Measurements from ENCODE around the gene CARD14.
A peak's percentile ranks its signal among the peaks of the same experiment; 100 is the strongest.
"Not testable (repeated sequence)": the region's sequence is repeated elsewhere in the genome, so short reads cannot be mapped to it uniquely, and the experiment has no call there.

CARD14 gene

DNA sequence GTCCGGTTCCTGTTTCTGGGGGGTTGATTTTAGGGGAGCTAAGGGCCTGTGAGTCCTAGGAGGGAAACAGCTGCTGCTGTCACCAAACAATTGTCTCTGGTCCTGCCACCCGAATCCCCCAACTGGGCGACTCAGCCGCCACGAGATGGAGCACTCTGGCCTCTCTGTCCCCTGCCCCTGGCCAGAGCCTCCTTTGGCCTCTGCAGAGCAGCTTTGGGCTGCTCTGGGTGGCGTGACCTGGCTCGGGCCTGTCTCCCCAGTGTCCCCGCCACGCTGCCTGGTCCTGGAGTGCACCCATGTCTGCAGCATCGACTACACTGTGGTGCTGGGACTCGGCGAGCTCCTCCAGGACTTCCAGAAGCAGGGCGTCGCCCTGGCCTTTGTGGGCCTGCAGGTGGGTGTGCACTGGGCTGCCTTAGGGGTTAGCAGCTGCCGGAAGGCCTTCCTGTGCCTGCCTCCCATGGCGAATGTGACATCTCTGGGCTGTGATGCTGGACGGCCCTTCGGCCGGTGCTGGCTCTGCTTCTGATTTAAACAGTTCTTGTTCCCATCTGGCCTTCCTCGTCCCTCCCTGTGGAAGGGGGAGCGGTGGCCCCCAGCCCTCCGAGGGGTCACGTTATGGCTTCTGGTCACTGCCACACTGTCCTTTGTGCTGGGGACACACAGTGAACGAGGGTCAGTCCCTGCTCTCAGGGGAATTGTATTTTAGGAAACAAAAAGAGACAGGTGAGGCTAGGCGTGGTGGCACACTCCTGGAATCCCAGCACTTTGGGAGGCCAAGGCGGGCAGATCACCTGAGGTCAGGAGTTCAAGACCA, 79.3 kb downstream of the CARD14 start:
- DNase-seq (ENCODE audit: low read depth in 2 of 2) = no peak

DNA sequence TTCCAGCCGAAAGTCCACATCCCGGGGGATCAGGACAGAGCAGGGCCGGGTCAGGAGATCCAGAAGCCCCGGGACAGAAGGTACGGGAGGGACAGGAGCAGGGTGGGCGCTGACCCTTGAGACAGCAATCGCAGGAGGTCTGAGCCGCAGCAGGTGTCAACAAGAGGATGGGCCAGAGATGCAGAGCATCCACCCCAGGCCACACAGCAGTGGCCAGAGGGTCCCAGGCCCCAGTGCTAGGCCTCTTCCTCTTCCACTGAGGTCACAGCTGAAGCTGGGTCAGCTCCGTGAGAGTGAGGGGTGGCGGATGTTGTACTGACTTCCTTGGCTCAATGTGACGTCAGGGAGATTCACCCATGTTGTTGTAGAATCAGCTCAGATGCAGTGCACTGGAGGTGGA, 82.1 kb downstream of the CARD14 start:
- no peak for DNase-seq (ENCODE audit: low read depth in 2 of 2)

DNA sequence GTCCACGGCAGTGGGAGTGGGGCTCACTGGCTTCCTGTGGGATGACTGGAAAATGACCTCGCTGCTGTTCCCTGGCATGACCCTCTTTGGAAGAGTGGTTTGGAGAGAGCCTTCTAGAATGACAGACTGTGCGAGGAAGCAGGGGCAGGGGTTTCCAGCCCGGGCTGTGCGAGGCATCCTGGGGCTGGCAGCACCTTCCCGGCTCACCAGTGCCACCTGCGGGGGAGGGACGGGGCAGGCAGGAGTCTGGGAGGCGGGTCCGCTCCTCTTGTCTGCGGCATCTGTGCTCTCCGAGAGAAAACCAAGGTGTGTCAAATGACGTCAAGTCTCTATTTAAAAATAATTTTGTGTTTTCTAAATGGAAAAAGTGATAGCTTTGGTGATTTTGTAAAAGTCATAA, 83.0 kb downstream of the CARD14 start:
- peak; percentile 82 to 87 for DNase-seq (ENCODE audit: low read depth in 2 of 2)

- no peak for DNase-seq (ENCODE audit: low read depth in 2 of 2)
Observed at GRCh38 chr17:80253631-80254395, 84.0 kb downstream of the CARD14 start.

- peak; percentile 34 to 67 for DNase-seq (ENCODE audit: low read depth in 2 of 2)
Observed at GRCh38 chr17:80254396-80255251, 84.8 kb downstream of the CARD14 start.

- DNase-seq (ENCODE audit: low read depth in 2 of 2) = no peak
Observed at GRCh38 chr17:80256034-80256350, 86.2 kb downstream of the CARD14 start.

- DNase-seq (ENCODE audit: low read depth in 2 of 2) = no peak
Observed at GRCh38 chr17:80257716-80258213, 87.9 kb downstream of the CARD14 start.

- not testable (repeated sequence) for DNase-seq (ENCODE audit: low read depth in 2 of 2)
Observed at GRCh38 chr17:80258296-80258695, 88.5 kb downstream of the CARD14 start.

All from stimulated activated CD4-positive, alpha-beta T cell treated with anti-CD3 and anti-CD28 coated beads, Interleukin-4, amount 100 ng/mL, for 48 hours (primary cell).